ENCODE results near the gene ROR2. TPM values are rescaled to one million over a fixed set of nuclear protein-coding genes. Genes with fewer than 3 reads are reported as not detected.

ROR2 gene
- total RNA-seq, 1 donor from 2014 or later = 0.74 TPM

DNA sequence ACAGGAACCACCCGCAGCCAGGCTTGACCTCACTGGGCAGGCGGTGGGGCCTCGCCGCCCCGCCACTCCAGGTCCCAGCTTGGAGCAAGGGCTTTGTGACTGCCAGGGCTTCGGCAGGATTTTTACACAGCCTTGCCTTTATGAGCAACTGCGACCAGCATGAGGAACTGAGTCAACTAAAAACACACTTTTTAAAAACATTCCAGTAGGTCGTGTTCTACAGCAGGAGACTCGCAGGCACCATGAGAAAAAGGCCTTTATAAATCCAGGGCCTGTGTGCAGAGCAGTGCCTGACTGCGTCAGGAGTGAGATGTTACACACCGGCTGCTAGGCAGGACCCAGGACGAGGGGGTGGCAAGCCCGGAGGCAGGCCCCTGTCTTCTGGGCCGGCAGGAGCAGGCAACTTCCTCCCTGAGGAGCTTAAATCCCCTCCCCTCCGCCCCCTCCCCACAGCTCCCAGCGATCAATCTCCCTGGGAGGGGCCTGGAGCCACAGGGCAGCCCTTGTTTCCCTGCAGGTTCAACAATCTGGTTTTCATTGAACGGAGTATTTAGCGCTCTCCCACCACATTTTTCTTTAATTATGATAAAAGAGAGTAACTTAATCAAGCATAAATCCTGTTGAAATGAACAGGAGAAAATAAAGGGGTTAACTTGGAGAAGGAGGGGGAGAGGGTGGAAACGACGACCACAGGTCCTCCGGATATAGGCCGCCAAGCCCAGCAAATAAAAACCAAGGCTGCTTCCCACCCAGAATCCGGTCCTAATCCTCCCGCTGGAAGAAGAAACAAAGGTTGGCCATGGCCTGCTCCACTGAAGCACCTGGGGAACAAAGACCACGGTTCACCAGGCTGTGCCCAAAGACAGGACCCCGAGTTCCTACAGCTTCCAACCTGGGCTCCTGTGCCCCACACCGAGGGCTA lies 92.5 kb downstream of the ROR2 start:
- intact Hi-C loops (cut with micrococcal nuclease) = no loop called here
- no peak for TF ChIP-seq CTCF (IDR thresholded peaks at IDR 0.05; ENCODE audit: borderline replicate concordance)

GRCh38 chr9:91856419-91856818 lies 93.6 kb downstream of the ROR2 start:
- DNase-seq = no peak

More for the DNA sequence above, 92.5 kb downstream of the ROR2 start:
- Histone ChIP-seq H3K9me3 (replicated peaks) (no peaks in the 10 kb centered on the region), H3K27me3 (ENCODE audit: low read depth) (peaks cover 3% of the 10 kb centered on the region), H3K4me3 (no peak overlapping the region), H3K4me1 (peaks cover 5% of the 10 kb centered on the region), H3K36me3 (no peaks in the 10 kb centered on the region), H3K27ac (replicated peaks) (no peak overlapping the region)
- DNase-seq = no peak

DNA sequence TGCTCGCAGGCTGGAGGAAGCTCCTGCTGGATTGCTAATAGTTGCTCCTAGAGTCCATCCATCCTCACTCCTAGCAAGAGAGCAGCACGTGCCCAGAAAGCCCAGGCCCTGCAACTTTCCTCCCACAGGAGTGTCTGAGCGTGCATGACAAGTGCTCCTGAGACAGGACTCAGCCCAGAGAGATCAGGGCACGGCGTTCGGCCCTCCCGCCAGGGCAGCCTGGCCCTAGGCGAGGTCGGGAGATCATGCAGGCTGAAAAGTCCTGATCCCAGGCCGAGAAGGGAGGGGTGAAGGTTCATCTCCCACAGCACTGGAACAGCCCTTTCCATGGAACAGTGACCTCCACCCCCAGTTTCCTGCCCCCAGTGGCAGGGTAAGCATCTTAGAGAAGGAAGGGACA lies 94.8 kb downstream of the ROR2 start:
- Histone ChIP-seq H3K27ac (replicated peaks) (no peak overlapping the region), H3K4me3 (no peak overlapping the region), H3K4me1 (peaks cover 5% of the 10 kb centered on the region), H3K27me3 (ENCODE audit: low read depth) (peaks cover 2% of the 10 kb centered on the region), H3K9me3 (replicated peaks) (no peaks in the 10 kb centered on the region), H3K36me3 (no peaks in the 10 kb centered on the region)
- intact Hi-C loops (cut with micrococcal nuclease) = no loop called here
- TF ChIP-seq CTCF (IDR thresholded peaks at IDR 0.05; ENCODE audit: borderline replicate concordance) = no peak
- DNase-seq = no peak

More at GRCh38 chr9:91856419-91856818, 93.6 kb downstream of the ROR2 start:
- no peak for TF ChIP-seq CTCF (IDR thresholded peaks at IDR 0.05; ENCODE audit: borderline replicate concordance)
- Histone ChIP-seq H3K4me3 (no peak overlapping the region), H3K9me3 (replicated peaks) (no peaks in the 10 kb centered on the region), H3K4me1 (peaks cover 5% of the 10 kb centered on the region), H3K27me3 (ENCODE audit: low read depth) (peaks cover 3% of the 10 kb centered on the region), H3K27ac (replicated peaks) (no peak overlapping the region), H3K36me3 (no peaks in the 10 kb centered on the region)
- intact Hi-C loops (cut with micrococcal nuclease) = no loop called here

GRCh38 chr9:91852801-91853347 lies 97.2 kb downstream of the ROR2 start:
- H3K36me3 ChIP-seq = no peaks in the 10 kb centered on the region
- intact Hi-C loops (cut with micrococcal nuclease) = no loop called here
- H3K4me3 ChIP-seq = peak overlapping the region; percentile 12
- TF ChIP-seq CTCF (IDR thresholded peaks at IDR 0.05; ENCODE audit: borderline replicate concordance) = no peak
- peak; percentile 26 for DNase-seq
- no peaks in the 10 kb centered on the region for H3K9me3 ChIP-seq (replicated peaks)
- peaks cover 5% of the 10 kb centered on the region for H3K4me1 ChIP-seq
- no peaks in the 10 kb centered on the region for H3K27me3 ChIP-seq (ENCODE audit: low read depth)
- H3K27ac ChIP-seq (replicated peaks) = no peak overlapping the region

GRCh38 chr9:91849694-91850093 lies 100.3 kb downstream of the ROR2 start:
- Histone ChIP-seq H3K9me3 (replicated peaks) (no peaks in the 10 kb centered on the region), H3K4me3 (no peak overlapping the region), H3K36me3 (no peaks in the 10 kb centered on the region), H3K27me3 (ENCODE audit: low read depth) (no peaks in the 10 kb centered on the region), H3K4me1 (peaks cover 6% of the 10 kb centered on the region), H3K27ac (replicated peaks) (no peak overlapping the region)
- DNase-seq = no peak
- TF ChIP-seq CTCF (IDR thresholded peaks at IDR 0.05; ENCODE audit: borderline replicate concordance) = no peak
- intact Hi-C loops (cut with micrococcal nuclease) = no loop called here

Measured in left ventricle myocardium inferior (tissue), 1 donor.